ENCODE measurements around the gene RELB.

DNA sequence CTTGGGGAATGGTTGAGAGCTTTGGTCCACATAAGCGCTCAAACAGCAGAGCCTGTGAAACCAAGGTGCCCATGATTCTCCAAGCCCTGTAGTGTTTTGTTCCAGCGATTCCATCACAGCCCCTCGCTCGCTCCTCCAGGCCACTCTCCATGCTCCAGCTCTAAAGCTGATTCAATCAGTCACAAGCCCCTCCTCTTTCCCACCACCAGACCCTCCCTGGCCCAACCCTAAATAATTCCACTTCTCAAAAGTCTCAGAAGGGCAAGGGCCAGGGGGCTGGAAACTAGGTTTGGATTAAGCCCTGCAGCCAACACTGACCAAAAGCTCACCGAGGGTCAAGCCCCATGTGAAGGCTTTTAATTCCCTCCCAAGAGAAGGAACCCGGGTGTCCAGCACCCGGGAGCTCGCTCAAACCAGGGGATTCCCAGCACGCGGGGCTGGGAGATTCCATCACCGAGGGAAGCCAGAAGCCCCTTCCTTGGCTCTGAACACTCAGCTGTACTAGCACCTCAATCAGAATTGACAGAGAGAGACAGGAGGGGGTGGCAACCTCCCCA is 73.6 kb downstream of the RELB start:
- TF ChIP-seq, protein P1, sequence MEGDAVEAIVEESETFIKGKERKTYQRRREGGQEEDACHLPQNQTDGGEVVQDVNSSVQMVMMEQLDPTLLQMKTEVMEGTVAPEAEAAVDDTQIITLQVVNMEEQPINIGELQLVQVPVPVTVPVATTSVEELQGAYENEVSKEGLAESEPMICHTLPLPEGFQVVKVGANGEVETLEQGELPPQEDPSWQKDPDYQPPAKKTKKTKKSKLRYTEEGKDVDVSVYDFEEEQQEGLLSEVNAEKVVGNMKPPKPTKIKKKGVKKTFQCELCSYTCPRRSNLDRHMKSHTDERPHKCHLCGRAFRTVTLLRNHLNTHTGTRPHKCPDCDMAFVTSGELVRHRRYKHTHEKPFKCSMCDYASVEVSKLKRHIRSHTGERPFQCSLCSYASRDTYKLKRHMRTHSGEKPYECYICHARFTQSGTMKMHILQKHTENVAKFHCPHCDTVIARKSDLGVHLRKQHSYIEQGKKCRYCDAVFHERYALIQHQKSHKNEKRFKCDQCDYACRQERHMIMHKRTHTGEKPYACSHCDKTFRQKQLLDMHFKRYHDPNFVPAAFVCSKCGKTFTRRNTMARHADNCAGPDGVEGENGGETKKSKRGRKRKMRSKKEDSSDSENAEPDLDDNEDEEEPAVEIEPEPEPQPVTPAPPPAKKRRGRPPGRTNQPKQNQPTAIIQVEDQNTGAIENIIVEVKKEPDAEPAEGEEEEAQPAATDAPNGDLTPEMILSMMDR (IDR thresholded peaks at IDR 0.05): no peak
- TF ChIP-seq POLR2AphosphoS5 (IDR thresholded peaks at IDR 0.05) (no peak), POLR2A (IDR thresholded peaks at IDR 0.05) (no peak)

Measured in prostate gland (tissue), 2 donors.